Natural killer cell (primary cell): ENCODE measurements around the gene CNGA4. TPM values are rescaled to one million over a fixed set of nuclear protein-coding genes. Genes with fewer than 3 reads are reported as not detected.
"Not testable (repeated sequence)": the region's sequence is repeated elsewhere in the genome, so short reads cannot be mapped to it uniquely, and the experiment has no call there.

Source experiments
- ATAC-seq, 3 donors: fragments of 150-1000 bp in 2 of 3; fragments of 200-7000 bp in 1 of 3; cut with Tn5 transposase; 1 replicate in 1 of 3; 2 replicates in 2 of 3; pipeline ENCODE4 v1.10.0; 2021; ENCODE audit warnings: mild to moderate bottlenecking in 2 of 3, moderate library complexity in 2 of 3
- DNase-seq, 2 donors: peaks; one replicate each; pipeline versions ENCODE4 v3.0.0 to v3.0.0-alpha.2; 2013 to 2021; ENCODE audit warnings: mixed read lengths in 1 of 2
- H3K27ac ChIP-seq: one replicate; pipeline ENCODE4 v1.5.1; 2013; ENCODE audit warnings: mild to moderate bottlenecking, low read length
- H3K27me3 ChIP-seq: one replicate; pipeline ENCODE4 v1.6.1; 2013; ENCODE audit warnings: low read length; ENCODE audit not compliant: control insufficient read depth, insufficient read depth
- H3K36me3 ChIP-seq: one replicate; pipeline ENCODE4 v1.6.1; 2013; ENCODE audit warnings: low read length; ENCODE audit not compliant: control insufficient read depth, insufficient read depth
- H3K4me1 ChIP-seq: one replicate; pipeline ENCODE4 v1.6.1; 2013; ENCODE audit warnings: low read length; ENCODE audit not compliant: control insufficient read depth, insufficient read depth
- H3K4me3 ChIP-seq: one replicate; pipeline ENCODE4 v1.5.1; 2013; ENCODE audit warnings: low read length
- H3K9me3 ChIP-seq: one replicate; pipeline ENCODE4 v1.6.1; 2013; ENCODE audit warnings: low read length; ENCODE audit not compliant: control insufficient read depth, insufficient read depth
- H3K27ac Mint-ChIP-seq, 2 donors: one replicate each; pipeline ENCODE4 v1.8.0; 2022; ENCODE audit warnings: mild to moderate bottlenecking in 2 of 2, mixed read lengths in 2 of 2, moderate library complexity in 1 of 2
- H3K27me3 Mint-ChIP-seq, 2 donors: one replicate each; pipeline ENCODE4 v1.8.0; 2022; ENCODE audit warnings: low read depth in 2 of 2, mixed read lengths in 2 of 2
- H3K36me3 Mint-ChIP-seq: one replicate; pipeline ENCODE4 v1.8.0; 2022; ENCODE audit warnings: mixed read lengths
- H3K4me1 Mint-ChIP-seq, 2 donors: one replicate each; pipeline ENCODE4 v1.8.0; 2022; ENCODE audit warnings: mixed read lengths in 2 of 2
- H3K4me3 Mint-ChIP-seq: one replicate; pipeline ENCODE4 v1.8.0; 2022; ENCODE audit warnings: mild to moderate bottlenecking, moderate library complexity, mixed read lengths
- H3K9me3 Mint-ChIP-seq, 2 donors: one replicate each; pipeline ENCODE4 v1.8.0; 2022; ENCODE audit warnings: mixed read lengths in 2 of 2
- CTCF ChIP-seq: fragments of 200-600 bp; IDR thresholded peaks from one replicate; pipeline ENCODE4 v1.8.0; 2022; ENCODE audit warnings: antibody characterized with exemption
- WGBS: methylation state at CpG from one replicate; pipeline ENCODE4 v1.1.7; 2013; ENCODE audit warnings: missing lambda C conversion rate; ENCODE audit not compliant: insufficient coverage; 5-methylcytosine and 5-hydroxymethylcytosine counted together
- intact Hi-C: fragments of 100-400 bp; cut with micrococcal nuclease; formaldehyde crosslinking; loops from one replicate; pipeline ENCODE4 v1.14.2; 2022
- total RNA-seq, 4 donors: library from RNA; stranded (reverse); fragments of 120-200 nt in 1 of 4; gene quantifications; one replicate each; pipeline versions ENCODE4 v1.2.3 to v1.2.4, GENCODE V29; 2013 to 2022

Gene CNGA4
- total RNA-seq, 3 donors from 2014 or later (not counting 1 experiment from before 2014, with no cell fraction given) = 0.35 to 0.50 (median 0.39) TPM

DNA sequence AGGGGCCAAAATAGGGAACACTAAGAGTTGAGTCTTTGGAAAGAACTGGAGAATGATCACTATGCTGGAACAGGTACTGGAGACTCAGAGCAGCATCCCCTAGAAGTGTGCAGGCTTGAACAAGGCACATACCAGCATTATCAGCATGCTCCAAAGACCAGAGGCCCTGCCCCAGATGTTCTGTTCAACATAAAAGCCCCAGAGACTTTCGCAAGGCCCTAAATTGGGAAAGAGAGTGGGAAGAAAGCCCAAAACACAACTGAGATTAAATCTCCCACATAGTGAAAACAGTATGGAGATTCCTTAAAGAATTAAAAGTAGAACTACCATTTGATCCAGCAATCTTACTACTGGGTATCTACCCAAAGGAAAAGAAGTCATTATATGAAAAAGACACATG lies 9.4 kb downstream of the CNGA4 start:
- Mint-ChIP-seq H3K9me3 (no peaks in the 10 kb centered on the region), H3K27me3 (peaks cover 0 to 5% of the 10 kb centered on the region in 2 donors), H3K4me1 (no peaks in the 10 kb centered on the region), H3K36me3 (no peaks in the 10 kb centered on the region), H3K27ac (no peak overlapping the region), H3K4me3 (no peak overlapping the region)
- Histone ChIP-seq H3K27me3 (no peaks in the 10 kb centered on the region), H3K27ac (no peak overlapping the region), H3K9me3 (no peaks in the 10 kb centered on the region), H3K4me1 (no peaks in the 10 kb centered on the region), H3K36me3 (no peaks in the 10 kb centered on the region), H3K4me3 (no peak overlapping the region)
- DNase-seq (no peak), ATAC-seq (no peak)
- no CpG with 5 or more reads among the region's 1 CpG for WGBS
- TF ChIP-seq CTCF = no peak
- intact Hi-C loops = no loop called here

DNA sequence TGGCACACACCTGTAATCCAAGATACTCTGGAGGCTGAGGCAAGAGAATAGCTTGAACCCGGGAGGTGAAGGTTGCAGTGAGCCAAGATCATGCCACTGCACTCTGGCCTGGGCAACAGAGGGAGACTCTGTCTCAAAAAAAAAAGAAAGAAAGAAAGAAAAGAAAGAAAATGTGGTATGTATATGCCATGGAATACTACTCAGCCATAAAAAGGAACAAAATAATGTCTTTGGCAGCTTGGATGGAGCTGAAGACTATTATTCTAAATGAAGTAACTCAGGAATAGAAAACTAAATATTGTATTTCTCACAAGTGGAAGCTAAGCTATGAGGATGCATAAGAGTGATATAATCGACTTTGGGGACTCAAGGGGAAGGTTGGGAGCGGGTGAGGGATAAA lies 10.0 kb downstream of the CNGA4 start:
- not testable (repeated sequence) for H3K36me3 Mint-ChIP-seq, H3K4me3 Mint-ChIP-seq
- 87% methylated on average over 3 of the region's 3 CpGs for WGBS

DNA sequence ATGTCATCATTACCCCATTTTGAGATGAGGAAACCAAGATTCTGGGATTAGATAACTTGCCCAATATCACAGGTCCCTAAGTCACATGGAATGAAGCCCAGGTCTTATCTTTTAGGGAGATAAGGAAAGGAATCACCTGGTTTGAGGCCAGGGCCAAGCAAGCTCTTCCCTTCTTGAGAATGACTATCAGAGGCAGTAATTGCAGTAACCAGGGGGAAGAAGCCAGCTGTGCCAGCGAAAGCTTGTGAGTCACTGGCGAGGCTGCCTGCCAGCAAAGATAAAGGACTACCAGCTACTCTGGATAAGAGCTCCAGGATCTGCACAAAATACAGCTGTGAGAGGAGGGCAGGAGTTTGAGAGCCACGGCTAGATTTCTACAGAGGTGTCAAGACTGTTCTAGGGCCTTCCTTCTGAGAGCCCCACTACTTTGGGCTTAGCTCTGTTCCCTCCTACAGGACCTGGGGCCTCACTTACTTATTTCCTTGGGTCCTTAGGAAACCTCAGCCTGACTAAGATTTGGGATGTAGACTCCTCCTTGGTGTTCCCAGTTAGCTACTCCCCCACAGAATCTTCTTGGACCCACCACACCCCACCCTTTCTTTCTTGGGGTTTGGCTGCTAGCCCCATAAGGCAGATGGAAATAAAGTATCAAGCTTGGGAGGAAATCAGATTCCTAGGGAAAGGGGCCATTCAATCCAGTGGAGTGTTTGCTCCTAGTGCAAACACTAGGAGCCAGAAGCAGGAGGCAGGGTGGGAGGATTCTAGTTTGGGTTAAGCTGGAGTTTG lies 11.1 kb downstream of the CNGA4 start:
- H3K9me3 Mint-ChIP-seq = no peaks in the 10 kb centered on the region
- Histone ChIP-seq H3K4me3 (no peak overlapping the region), H3K27ac (no peak overlapping the region), H3K4me1 (no peaks in the 10 kb centered on the region), H3K9me3 (no peaks in the 10 kb centered on the region), H3K36me3 (no peaks in the 10 kb centered on the region), H3K27me3 (no peaks in the 10 kb centered on the region)
- intact Hi-C loops = no loop called here
- TF ChIP-seq CTCF = no peak
- ATAC-seq = no peak
- no peak overlapping the region for H3K4me3 Mint-ChIP-seq
- DNase-seq = no peak
- H3K36me3 Mint-ChIP-seq = no peaks in the 10 kb centered on the region
- H3K4me1 Mint-ChIP-seq = no peaks in the 10 kb centered on the region
- WGBS = 88% methylated on average over 3 of the region's 3 CpGs
- no peaks in the 10 kb centered on the region for H3K27me3 Mint-ChIP-seq
- H3K27ac Mint-ChIP-seq = no peak overlapping the region

More for the DNA sequence above, 10.0 kb downstream of the CNGA4 start:
- H3K27me3 Mint-ChIP-seq, H3K27ac Mint-ChIP-seq, intact Hi-C loops, DNase-seq, H3K4me1 ChIP-seq, H3K4me3 ChIP-seq, H3K36me3 ChIP-seq, H3K9me3 Mint-ChIP-seq, H3K27me3 ChIP-seq, H3K4me1 Mint-ChIP-seq, ATAC-seq, H3K27ac ChIP-seq, H3K9me3 ChIP-seq: not testable (repeated sequence)

DNA sequence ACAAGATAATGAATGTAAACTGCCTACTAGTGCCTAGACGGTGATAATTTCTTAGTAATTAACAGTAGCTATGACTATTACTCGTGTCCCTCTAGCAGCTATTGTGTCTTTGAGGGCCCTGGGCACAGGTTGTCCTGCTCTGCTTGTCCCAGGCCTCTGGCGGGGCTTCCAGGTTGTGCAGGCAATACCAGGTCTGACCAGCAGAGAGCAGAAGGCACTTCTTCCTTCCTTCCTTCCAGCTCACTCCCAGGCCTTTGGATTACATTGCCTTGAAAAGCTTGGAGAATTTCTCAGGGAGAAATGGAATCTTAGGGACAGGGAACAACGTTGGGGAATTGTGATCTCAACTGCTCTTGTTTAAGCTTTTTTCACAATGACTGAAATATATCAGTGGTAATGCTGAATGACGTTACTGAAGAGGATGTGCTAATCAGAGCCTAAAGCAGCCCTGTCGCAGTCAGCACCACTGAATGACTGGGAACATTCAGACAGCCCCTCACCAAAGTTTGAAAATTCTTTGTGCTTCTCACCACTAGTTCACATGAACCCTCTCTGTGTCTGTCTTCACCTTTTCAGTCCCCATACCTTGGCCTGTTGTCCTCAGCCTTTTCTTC lies 12.3 kb downstream of the CNGA4 start:
- ATAC-seq = peak; percentile 64 to 75 (median 72)
- Mint-ChIP-seq H3K36me3 (no peaks in the 10 kb centered on the region), H3K9me3 (no peaks in the 10 kb centered on the region), H3K4me1 (no peaks in the 10 kb centered on the region), H3K27ac (no peak overlapping the region), H3K27me3 (no peaks in the 10 kb centered on the region), H3K4me3 (no peak overlapping the region)
- no peaks in the 10 kb centered on the region for H3K36me3 ChIP-seq
- peak; percentile 48 for TF ChIP-seq CTCF
- no peaks in the 10 kb centered on the region for H3K4me1 ChIP-seq
- no peak overlapping the region for H3K4me3 ChIP-seq
- H3K9me3 ChIP-seq = no peaks in the 10 kb centered on the region
- H3K27me3 ChIP-seq = peaks cover 2% of the 10 kb centered on the region
- DNase-seq = peak in 1 of 2 donors; percentile 65
- 71% methylated on average over 6 of the region's 6 CpGs for WGBS
- intact Hi-C loops = no loop called here
- H3K27ac ChIP-seq = no peak overlapping the region
